Stimulated activated effector memory CD8-positive, alpha-beta T cell treated with anti-CD3 and anti-CD28 coated beads, Interleukin-12 subunit alpha, Interleukin-12 subunit beta, amount 100 ng/mL, for 72 hours (primary cell): Measurements from ENCODE around the gene CNNM1.

ENCODE experiments used
- ATAC-seq: fragments of 150-1000 bp; cut with Tn5 transposase; 2 replicates; pipeline ENCODE4 v1.10.0; 2021
- DNase-seq, 2 donors: peaks; one replicate each; pipeline ENCODE4 v3.0.0; 2021 to 2022; ENCODE audit warnings: low spot score in 2 of 2
- H3K27ac Mint-ChIP-seq: one replicate; pipeline ENCODE4 v1.8.0; 2022; ENCODE audit warnings: mild to moderate bottlenecking, mixed read lengths
- H3K36me3 Mint-ChIP-seq: one replicate; pipeline ENCODE4 v1.8.0; 2022; ENCODE audit warnings: mild to moderate bottlenecking, mixed read lengths
- H3K4me1 Mint-ChIP-seq: one replicate; pipeline ENCODE4 v1.8.0; 2022; ENCODE audit warnings: mixed read lengths
- H3K4me3 Mint-ChIP-seq: one replicate; pipeline ENCODE4 v1.8.0; 2022; ENCODE audit warnings: mild to moderate bottlenecking, mixed read lengths
- H3K9me3 Mint-ChIP-seq: one replicate; pipeline ENCODE4 v1.8.0; 2022; ENCODE audit warnings: mixed read lengths

CNNM1 gene

GRCh38 chr10:99375426-99375825, 46.3 kb downstream of the CNNM1 start:
- ATAC-seq, result no peak

GRCh38 chr10:99382176-99382575, 53.0 kb downstream of the CNNM1 start:
- no peak for DNase-seq
- Mint-ChIP-seq H3K4me3 (no peak overlapping the region), H3K9me3 (no peaks in the 10 kb centered on the region), H3K36me3 (no peaks in the 10 kb centered on the region), H3K4me1 (no peaks in the 10 kb centered on the region), H3K27ac (no peak overlapping the region)
- no peak for ATAC-seq

More at GRCh38 chr10:99375426-99375825, 46.3 kb downstream of the CNNM1 start:
- Mint-ChIP-seq H3K36me3 (no peaks in the 10 kb centered on the region), H3K9me3 (no peaks in the 10 kb centered on the region), H3K27ac (no peak overlapping the region), H3K4me3 (no peak overlapping the region), H3K4me1 (peaks cover 6% of the 10 kb centered on the region)
- no peak for DNase-seq

- no peaks in the 10 kb centered on the region for H3K9me3 Mint-ChIP-seq
- DNase-seq (no peak), ATAC-seq (peak; percentile 14)
- no peaks in the 10 kb centered on the region for H3K36me3 Mint-ChIP-seq
- no peak overlapping the region for H3K27ac Mint-ChIP-seq
- no peaks in the 10 kb centered on the region for H3K4me1 Mint-ChIP-seq
- H3K4me3 Mint-ChIP-seq, result no peak overlapping the region
These were observed 57.9 kb downstream of the CNNM1 start for GRCh38 chr10:99387071-99387470.

- no peak overlapping the region for H3K4me3 Mint-ChIP-seq
- no peak overlapping the region for H3K27ac Mint-ChIP-seq
These were observed 58.4 kb downstream of the CNNM1 start for GRCh38 chr10:99387541-99387940.

GRCh38 chr10:99389729-99390480, 60.7 kb downstream of the CNNM1 start:
- H3K4me3 Mint-ChIP-seq, result no peak overlapping the region
- ATAC-seq, result no peak
- H3K4me1 Mint-ChIP-seq, result peaks cover 7% of the 10 kb centered on the region
- H3K27ac Mint-ChIP-seq, result no peak overlapping the region
- DNase-seq, result no peak
- H3K9me3 Mint-ChIP-seq, result no peaks in the 10 kb centered on the region
- H3K36me3 Mint-ChIP-seq, result no peaks in the 10 kb centered on the region

More at GRCh38 chr10:99387541-99387940, 58.4 kb downstream of the CNNM1 start:
- DNase-seq, result no peak
- Mint-ChIP-seq H3K36me3 (no peaks in the 10 kb centered on the region), H3K4me1 (peaks cover 1% of the 10 kb centered on the region), H3K9me3 (no peaks in the 10 kb centered on the region)
- no peak for ATAC-seq

- Mint-ChIP-seq H3K4me3 (no peak overlapping the region), H3K36me3 (peaks cover 9% of the 10 kb centered on the region), H3K4me1 (peaks cover 7% of the 10 kb centered on the region), H3K9me3 (no peaks in the 10 kb centered on the region), H3K27ac (no peak overlapping the region)
- DNase-seq, result no peak
- ATAC-seq, result no peak
These were observed 62.2 kb downstream of the CNNM1 start for GRCh38 chr10:99391346-99391745.

- H3K9me3 Mint-ChIP-seq, result no peaks in the 10 kb centered on the region
- DNase-seq, result no peak
- H3K36me3 Mint-ChIP-seq, result peaks cover 23% of the 10 kb centered on the region
- peaks cover 7% of the 10 kb centered on the region for H3K4me1 Mint-ChIP-seq
- ATAC-seq, result no peak
- no peak overlapping the region for H3K4me3 Mint-ChIP-seq
- no peak overlapping the region for H3K27ac Mint-ChIP-seq
These were observed 63.9 kb downstream of the CNNM1 start for GRCh38 chr10:99393036-99393435.

- no peaks in the 10 kb centered on the region for H3K9me3 Mint-ChIP-seq
- H3K27ac Mint-ChIP-seq, result no peak overlapping the region
- DNase-seq (no peak), ATAC-seq (no peak)
- H3K36me3 Mint-ChIP-seq, result peaks cover 29% of the 10 kb centered on the region
- no peak overlapping the region for H3K4me3 Mint-ChIP-seq
- peaks cover 7% of the 10 kb centered on the region for H3K4me1 Mint-ChIP-seq
These were observed 64.5 kb downstream of the CNNM1 start for GRCh38 chr10:99393683-99394082.

GRCh38 chr10:99394256-99394655, 65.1 kb downstream of the CNNM1 start:
- Mint-ChIP-seq H3K9me3 (no peaks in the 10 kb centered on the region), H3K27ac (no peak overlapping the region), H3K36me3 (peaks cover 35% of the 10 kb centered on the region), H3K4me1 (peaks cover 7% of the 10 kb centered on the region), H3K4me3 (no peak overlapping the region)
- ATAC-seq (no peak), DNase-seq (no peak)

- H3K27ac Mint-ChIP-seq, result peak overlapping the region; percentile 66
- no peak for ATAC-seq
These were observed 65.7 kb downstream of the CNNM1 start for GRCh38 chr10:99394761-99395386.

GRCh38 chr10:99395750-99396445, 66.7 kb downstream of the CNNM1 start:
- peaks cover 51% of the 10 kb centered on the region for H3K36me3 Mint-ChIP-seq
- ATAC-seq (no peak), DNase-seq (no peak)
- peak overlapping the region; percentile 66 for H3K27ac Mint-ChIP-seq
- H3K4me3 Mint-ChIP-seq, result no peak overlapping the region
- H3K4me1 Mint-ChIP-seq, result peaks cover 7% of the 10 kb centered on the region
- H3K9me3 Mint-ChIP-seq, result no peaks in the 10 kb centered on the region

More at GRCh38 chr10:99394761-99395386, 65.7 kb downstream of the CNNM1 start:
- peaks cover 7% of the 10 kb centered on the region for H3K4me1 Mint-ChIP-seq
- H3K9me3 Mint-ChIP-seq, result no peaks in the 10 kb centered on the region
- DNase-seq, result no peak
- H3K36me3 Mint-ChIP-seq, result peaks cover 41% of the 10 kb centered on the region
- H3K4me3 Mint-ChIP-seq, result no peak overlapping the region

- Mint-ChIP-seq H3K9me3 (no peaks in the 10 kb centered on the region), H3K36me3 (peaks cover 57% of the 10 kb centered on the region), H3K4me1 (peaks cover 7% of the 10 kb centered on the region), H3K4me3 (no peak overlapping the region), H3K27ac (peak overlapping the region; percentile 66)
- no peak for ATAC-seq
- no peak for DNase-seq
These were observed 67.3 kb downstream of the CNNM1 start for GRCh38 chr10:99396471-99396870.

GRCh38 chr10:99399664-99400063, 70.5 kb downstream of the CNNM1 start:
- no peaks in the 10 kb centered on the region for H3K4me1 Mint-ChIP-seq

GRCh38 chr10:99403674-99404073, 74.5 kb downstream of the CNNM1 start:
- no peak for DNase-seq
- Mint-ChIP-seq H3K9me3 (no peaks in the 10 kb centered on the region), H3K36me3 (peaks cover 79% of the 10 kb centered on the region), H3K4me3 (no peak overlapping the region), H3K27ac (no peak overlapping the region), H3K4me1 (no peaks in the 10 kb centered on the region)
- no peak for ATAC-seq

More at GRCh38 chr10:99399664-99400063, 70.5 kb downstream of the CNNM1 start:
- H3K36me3 Mint-ChIP-seq, result peaks cover 88% of the 10 kb centered on the region
- H3K9me3 Mint-ChIP-seq, result no peaks in the 10 kb centered on the region
- DNase-seq (no peak), ATAC-seq (no peak)
- H3K4me3 Mint-ChIP-seq, result no peak overlapping the region
- no peak overlapping the region for H3K27ac Mint-ChIP-seq

GRCh38 chr10:99406149-99406548, 77.0 kb downstream of the CNNM1 start:
- no peak overlapping the region for H3K27ac Mint-ChIP-seq
- no peak for ATAC-seq
- H3K4me3 Mint-ChIP-seq, result no peak overlapping the region
- H3K36me3 Mint-ChIP-seq, result peaks cover 58% of the 10 kb centered on the region
- H3K9me3 Mint-ChIP-seq, result no peaks in the 10 kb centered on the region
- no peaks in the 10 kb centered on the region for H3K4me1 Mint-ChIP-seq
- DNase-seq, result no peak
